Activated CD4-positive, CD25-positive, alpha-beta regulatory T cell treated with anti-CD3 and anti-CD28 coated beads, Interleukin-2, amount 50 U/mL, for 16 hours (primary cell): ENCODE data around the gene DUS4L.

ENCODE experiments used
- DNase-seq: peaks from one replicate; pipeline ENCODE4 v3.0.0-alpha.2; 2020; ENCODE audit warnings: low read depth, low spot score

Gene DUS4L

DNA sequence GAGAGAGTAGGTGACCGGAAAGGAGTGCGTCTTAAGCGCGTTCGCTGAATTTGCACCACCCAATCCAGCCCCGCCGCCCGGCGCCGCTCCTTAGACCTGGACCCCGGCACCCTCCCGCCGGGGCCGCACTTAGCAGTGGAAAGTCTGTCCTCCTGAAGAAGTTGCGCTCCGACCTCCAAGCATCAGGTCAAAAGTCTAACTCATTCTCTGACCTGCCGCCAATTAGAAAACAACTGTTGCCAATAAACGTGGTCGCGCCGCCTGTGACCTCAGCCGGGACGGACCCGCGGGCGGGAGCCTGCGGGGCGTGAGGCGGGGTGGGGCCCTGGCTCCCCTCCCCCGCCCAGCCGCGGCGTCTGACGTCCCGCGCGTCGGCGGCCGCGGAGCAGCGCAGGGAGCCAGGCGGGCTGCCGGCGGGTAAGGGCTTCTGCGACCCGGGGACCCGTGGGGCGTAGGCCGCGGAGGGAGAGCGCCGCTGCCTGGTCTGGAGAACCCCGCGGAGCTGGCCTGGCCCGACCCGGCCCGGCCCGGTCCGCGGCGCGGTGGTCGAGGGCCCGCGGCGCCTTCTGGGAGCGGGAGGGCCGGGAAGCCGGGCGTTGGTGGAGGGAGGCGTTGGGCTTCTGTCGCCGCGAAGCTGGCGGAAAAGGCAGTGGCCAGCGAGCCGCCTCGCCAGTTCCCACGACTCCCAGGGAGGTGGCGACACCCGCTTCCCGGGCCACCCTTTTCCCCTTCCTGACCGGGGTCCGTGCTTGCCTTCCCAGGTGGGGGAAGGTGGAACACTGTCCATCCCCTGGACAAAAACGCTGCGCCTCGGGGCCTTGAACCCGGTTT, 16.3 kb downstream of the DUS4L start, which contains the start of gene BCAP29:
TSS of gene BCAP29 (plus strand) at position 362 of the 831 bp plus-strand sequence. CDS start 527 bp downstream, outside the sequence.
- DNase-seq = peak; percentile 26

DNA sequence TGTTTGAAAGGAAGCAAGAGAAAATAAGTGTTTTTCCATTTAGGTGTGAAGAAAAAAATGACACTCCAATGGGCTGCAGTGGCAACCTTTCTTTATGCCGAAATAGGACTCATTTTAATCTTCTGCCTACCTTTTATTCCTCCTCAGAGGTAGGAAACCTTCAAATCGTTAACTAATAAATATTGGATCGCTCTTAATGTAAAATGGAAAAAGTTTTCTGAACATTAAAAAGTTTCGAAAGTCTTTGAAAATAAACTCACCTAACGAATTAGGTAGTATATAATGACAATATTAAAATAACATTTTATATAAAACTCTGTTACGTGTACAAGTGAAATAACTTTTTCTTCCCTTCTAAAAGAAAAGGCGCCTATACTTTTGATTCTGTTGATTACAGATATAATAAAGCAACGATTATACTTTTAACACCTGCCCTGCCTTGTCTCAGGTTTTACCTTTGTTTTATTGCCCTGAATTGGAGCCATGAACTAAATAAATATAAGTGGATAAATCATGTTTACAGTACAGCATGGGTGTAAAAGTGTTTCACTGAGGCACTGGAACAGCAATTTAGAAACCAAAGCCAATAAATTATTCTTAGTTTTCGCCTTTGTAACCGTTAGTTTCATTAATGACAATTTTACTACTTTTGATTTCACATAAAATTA, 17.1 kb downstream of the DUS4L start:
- DNase-seq = no peak

DNA sequence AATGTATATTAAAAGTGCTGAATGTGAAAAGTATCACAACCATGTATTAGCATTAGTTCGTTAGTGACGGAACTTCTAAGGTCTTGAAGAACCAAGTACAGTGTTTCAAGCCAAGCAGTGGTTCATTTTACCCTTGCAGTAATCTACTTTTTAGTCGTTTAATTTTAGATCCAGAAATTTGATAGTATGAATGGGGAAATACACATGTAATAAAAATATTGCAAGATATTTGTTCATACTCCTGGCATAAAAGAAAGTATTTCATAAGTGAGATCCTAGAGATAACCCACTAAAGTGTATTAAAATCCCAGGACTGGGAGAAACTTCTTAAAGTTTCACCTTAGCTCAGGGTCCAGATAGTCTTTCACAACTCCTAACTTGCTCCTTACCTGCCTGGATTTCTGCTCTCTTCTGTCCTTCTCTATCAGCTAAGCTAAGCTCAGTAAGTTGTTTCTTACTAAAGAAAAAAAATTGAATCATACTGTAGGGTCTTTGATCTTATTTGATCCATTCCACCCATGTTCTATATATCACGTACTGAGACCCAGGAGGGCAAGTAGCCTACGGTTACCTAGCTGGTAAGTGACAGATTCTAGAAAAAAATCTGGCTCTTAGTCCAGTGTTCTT, 17.7 kb downstream of the DUS4L start:
- DNase-seq = no peak

DNA sequence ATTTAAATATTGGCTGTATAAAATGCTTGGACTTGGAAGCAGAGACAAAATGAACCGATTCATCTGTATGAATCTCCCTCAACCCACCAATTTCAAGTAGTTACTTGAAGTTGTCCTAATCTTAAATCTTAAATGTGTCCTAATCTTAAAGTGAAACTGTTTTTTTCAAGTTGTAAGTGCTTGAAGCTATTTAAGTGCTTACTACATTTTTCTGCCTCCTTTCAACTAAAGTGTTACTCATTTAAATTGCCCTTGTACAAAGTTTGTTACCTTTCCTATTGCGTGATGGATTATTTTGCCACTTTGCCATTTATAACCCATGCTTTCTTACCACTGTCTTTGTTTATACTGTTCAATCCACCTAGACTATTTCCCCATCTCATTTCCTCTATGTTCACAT, 19.1 kb downstream of the DUS4L start:
- DNase-seq = no peak

DNA sequence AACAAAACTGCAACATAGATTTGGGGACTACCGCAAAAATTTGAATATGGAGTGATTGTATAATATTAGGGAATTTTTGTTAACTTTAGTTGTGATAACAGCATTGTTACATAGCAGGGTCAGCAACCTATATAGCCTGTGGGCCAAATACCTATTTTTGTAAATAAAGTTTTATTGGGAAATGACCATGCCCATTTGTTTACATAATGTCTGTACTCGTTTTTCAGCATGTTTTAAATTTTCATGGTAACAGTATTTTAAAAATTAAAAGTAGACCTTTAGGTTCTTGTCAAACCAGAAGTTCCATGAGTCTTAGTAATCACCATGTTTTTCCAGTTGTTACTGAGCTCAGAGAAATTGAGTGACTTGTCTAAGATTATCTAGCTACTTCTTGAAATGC, 20.9 kb downstream of the DUS4L start:
- DNase-seq = no peak

DNA sequence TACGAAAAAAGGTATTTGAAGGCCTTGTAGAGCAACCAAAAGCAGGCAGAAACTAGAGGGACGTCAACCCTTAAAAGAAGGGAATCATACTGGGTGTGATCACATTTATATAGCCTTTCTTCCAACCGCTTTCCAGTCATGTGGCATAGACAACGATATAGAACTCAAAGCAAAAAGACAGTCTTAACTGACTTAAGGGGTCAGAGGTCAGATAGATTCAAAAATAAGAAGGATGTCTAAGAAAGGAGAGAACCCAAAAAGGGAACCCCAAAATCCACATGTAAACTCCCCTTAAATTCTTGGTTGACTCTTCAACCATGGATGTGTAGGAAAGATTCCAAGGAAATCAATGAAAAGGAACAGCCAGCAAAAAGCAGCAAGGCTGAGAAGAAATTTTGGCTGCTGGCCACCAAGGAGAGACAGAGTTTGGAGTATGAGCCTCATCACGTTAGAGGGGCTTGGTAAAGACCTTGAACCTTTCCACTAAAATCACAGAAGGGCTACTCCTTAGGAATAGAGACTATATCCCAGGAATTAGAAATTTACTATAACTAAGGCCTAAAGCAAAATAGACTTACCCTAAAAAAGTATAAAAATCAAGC, 24.9 kb downstream of the DUS4L start:
- no peak for DNase-seq

DNA sequence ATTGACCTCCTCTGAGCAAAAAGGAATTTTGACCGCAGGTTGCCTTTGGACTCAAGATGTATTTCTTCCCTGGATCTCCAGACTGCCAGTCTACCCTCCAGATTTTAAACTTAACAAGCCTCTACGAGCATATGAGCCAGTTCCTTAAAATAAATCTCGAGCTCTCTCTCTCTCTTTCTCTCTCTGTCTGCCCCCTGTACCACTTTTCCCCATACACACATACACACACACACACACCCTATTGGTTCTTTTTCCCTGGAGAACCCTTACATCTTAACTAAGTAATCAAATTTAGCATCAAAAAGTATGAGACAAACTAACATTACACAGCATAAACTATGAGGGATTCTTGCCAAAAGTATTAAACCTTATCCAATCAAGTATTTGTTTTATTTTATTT, 27.6 kb downstream of the DUS4L start:
- DNase-seq = no peak

DNA sequence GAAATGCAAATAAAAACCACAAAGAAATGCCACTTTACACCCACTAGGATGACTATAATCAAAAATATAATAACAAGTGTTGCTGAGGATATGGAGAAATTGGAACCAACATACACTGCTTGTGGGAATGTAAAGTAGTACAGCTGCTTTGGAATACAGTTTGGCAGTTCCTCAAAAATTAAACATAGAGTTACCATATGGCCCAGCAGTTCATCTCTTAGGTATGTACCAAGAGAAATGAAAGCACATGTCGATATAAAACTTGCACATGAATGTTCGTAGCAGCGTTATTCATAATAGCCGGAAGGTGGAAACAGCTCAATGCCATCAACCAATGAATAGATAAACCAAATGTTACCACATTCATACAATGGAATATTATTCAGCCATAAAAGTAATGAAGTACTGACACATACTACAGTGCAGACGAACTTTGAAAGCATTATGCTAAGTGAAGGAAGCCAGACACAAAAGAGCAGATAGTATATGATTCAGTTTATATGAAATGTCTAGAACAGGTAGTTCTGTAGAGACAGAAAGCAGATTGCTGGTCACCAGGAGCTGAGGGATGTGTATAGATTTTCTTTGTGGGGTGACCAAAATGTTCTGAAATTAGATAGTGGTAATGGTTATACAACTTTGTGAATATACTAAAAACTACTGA, 28.7 kb downstream of the DUS4L start:
- no peak for DNase-seq

DNA sequence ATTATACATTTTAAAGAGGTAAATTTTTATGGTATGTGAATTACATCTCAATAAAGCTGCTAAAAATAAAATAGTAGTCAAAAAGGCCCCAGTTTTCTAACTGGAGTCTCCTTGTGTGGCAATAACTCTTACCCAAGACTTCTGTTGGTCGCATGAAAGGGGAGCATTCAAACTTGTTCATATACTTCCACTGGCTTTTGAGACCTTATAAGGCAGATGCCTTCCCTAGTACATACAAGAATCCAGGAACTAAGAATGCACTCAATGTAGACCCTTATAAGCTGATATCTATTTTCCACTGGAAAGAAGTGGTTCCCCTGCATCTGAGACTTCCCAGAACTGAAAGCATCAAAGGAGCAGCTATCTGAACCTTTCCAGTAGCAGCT, 29.2 kb downstream of the DUS4L start:
- no peak for DNase-seq

DNA sequence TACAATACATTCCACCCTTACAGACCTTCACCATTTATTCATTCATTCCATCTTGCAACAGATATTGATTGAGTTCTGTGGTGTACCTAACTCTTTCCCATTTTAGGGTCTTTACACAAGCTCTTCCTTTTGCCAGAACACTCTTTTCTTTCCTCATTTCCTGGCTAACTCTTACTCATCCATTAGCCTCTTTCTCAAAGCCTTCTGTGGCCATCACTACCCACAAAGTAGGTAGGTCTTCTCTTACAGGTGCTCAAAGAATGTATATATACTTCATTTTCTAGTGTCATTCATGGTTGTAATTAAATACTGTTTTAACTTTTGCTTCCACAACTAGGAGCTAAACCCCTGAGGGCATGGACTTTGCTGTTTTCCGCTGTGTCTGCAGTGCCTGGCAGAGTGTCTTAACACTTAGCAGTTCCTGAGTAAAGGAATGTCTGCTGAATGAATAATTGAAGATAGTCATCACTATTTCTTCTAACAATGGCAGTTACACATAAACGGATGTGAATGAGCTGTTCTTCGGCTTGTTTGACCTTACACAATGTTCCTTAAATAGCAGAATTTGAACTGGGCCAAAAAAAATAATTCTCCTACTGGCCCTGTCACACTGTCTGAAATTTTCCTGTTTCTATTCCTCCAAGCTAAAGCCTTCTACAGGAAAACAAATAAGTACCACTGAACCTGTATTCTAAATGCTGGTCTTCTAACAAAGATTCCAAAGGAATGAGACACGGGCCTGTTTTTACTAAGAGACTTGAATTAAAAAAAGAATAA, 31.4 kb downstream of the DUS4L start:
- no peak for DNase-seq

DNA sequence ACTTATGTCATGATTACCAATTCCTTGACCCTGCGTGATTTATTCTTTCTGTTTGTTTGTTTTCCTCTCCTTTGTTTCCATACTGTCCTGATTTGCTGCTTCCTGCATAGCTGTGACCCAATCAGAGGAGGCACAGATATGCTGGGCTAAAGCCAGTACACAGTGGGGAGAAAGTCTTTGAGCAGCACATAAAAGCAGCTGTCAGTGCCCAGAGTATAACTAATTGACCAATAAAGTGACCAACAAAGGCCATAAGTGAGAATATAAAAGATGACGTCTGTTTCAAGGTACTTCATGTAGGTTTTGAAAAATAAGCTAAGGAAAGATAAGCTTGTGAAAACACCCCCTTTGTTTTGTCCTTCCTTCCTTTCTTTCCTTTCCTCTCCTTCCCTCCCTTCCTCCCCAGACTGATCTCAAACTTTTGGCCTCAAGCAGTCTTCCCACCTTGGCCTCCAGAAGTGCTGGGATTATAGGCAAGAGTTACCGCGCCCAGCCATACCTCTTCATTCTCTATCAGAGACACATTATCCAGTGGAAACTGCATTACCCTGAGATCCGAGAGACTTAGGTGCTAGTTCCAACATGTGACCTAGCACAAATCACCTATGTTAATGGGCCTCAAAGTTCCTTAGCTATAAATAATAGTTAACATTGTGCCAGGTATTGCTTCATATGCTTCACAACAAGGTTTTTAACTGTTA, 33.3 kb downstream of the DUS4L start:
- no peak for DNase-seq

DNA sequence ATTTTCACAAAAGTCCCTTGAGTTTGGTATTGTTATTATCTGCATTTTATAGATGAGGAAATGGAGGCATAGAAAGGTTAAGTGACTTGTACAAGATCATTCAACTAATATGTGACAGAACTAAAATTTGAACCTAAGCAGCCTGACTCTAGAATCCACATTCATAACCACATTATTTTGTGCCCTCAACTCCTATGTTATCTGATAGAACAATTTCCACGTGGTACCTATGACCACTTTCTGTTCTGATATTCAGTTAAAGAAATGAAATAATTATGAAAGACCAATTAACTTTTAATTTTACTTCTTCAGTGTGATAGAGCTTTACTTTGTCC, 33.8 kb downstream of the DUS4L start:
- no peak for DNase-seq

DNA sequence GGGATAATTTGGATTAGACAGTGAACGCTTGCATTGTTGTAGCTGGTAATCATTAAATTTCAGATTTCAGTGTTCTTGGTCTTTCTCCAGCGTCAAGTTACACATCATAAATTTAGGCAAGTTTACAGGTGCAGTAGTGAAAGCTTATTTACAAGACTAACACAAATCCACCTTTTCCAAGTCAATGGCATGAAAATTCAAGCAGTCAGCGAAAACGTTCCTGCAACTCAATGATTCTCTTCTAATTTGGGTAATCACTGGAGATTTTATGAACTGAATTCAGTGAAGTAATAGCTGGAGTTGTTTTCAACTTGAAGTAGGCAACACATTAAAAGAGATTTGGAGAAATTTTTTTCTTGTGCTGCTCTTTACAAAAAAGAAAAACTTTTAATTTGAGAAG, 34.2 kb downstream of the DUS4L start:
- no peak for DNase-seq

DNA sequence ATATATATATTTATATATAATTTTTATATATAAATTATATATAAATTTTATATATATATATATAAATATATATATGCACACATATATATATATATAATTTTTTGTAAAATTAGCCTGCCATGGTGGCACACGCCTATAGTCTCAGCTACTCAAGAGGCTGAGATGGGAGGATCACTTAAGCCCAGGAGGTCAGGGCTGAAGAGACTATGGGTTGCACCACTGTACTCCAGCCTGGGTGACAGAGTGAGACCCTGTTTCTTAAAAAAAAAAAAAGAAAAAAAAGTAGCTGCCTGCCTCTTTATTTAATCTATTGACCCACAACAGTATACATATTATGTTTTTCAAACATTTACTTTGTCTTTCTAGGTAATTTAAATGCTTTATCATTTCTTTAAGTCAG, 35.5 kb downstream of the DUS4L start:
- DNase-seq = no peak

DNA sequence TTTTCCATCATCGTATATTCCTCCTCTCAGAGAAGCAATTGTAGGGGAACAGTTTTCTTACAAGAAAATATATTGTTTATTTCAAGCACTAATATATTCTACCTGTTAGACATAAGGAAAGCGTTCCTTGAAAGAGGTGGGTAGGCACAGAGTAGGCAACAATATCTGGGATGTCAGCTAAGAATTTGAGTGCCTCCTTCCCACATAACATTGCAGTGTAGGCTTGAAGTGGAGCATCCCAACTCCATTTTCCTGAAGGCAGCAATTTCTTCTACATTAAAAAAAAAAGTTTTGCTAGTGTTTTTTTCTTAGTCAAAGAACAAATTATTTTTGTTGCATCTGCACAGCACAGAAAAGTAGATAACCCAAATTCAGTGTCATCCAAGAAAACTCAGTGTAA, 37.0 kb downstream of the DUS4L start:
- no peak for DNase-seq

DNA sequence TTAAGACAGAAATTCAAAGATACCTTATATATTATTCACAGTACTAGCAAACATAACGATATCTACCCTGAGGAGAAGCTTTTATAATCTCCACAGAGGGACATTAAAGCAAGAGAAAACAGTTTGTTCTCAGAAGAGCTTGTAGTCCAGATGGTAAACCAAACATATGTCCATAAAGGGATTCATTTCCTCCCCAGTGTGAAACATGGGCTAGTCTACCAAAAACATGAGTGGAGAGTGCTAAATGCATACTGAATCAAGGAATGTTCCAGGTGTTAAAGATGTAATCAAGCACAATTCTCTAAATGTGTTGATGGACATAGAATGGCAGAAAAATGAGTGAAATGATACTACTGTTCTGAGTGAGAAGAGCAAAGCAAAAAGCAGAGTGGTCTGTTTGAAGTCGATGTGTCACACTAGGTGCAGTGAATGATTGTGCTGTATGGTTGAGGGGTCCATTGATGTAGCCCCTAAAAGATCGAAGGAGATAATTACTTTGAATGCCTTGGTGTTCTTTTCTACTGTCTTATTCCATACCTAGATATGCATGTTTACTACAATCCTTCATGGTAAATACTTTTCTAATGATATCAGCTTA, 41.5 kb downstream of the DUS4L start:
- DNase-seq = no peak

DNA sequence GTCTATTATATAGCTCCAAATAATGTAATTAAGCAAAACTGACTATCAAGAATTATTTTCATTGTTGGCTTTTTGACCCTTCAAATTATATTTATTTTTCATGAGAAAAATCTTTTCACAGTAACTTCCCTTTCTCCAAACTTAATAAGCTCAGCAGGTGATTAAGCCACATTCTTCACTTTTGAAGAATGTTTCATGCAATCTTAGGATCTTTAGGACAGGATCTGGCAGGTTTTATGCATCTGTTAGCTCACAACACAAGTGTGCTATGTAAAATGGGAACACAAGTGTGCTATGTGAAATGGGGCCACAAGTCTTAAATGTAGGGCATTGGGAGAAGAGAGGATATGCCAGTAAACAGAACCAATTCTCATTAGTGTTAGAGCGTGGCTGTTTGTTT, 42.5 kb downstream of the DUS4L start:
- DNase-seq = no peak

DNA sequence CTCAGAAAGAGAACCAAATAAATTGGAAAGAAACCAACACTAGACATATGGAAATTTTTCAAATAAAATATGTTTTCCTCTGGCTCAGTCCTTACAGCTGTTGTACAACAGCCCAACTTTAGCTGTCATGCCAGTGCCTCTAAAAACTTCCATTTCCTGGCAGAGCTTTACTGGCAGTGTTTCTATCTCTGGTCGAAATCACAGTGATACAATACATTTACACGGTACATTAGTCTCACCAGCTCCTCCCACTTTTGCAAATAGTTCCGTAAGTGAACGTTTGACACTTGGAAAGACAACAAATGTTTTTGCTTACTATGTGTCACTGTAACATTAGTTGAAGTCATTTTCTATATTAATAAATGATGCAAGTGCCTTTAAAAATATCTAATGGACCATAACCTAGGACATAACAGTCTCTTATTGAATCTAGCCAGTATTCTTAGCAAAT, 46.1 kb downstream of the DUS4L start:
- no peak for DNase-seq

DNA sequence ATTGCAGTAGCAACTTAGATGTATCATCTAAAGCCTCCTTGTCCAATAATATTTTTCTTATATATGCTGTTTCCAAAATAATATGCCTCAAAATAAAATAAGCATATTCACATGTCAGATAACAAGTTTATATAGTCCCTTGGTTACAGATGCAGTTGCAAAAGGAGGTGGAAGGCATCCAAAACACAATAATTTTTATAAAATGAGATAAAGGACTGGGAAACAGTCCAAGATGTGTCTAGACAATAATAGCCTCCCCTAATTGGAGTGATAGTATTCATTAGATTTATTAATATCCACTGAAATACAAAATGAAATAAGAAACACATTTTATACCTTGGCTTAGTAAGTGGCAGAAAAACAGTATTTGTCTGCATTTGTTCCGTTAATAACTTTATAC, 46.6 kb downstream of the DUS4L start:
- DNase-seq = no peak

DNA sequence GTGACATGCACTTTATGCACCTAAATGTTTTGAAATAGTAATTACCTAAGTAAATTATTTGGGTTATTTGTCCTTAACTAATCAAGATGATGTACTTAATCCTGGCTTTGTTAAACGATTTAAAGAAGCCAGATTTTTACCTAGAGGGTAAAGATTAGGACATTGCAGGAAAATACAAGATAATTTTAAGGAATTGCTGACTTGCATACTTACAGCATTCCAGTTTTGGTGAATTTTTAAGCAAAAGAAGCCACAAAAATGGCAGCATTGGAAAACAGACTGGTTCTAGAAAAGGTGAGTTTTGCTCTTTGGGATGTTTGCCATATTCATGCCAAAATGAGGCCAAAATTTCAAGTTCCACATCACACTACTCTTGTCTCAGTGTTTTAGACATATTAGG, 49.7 kb downstream of the DUS4L start:
- no peak for DNase-seq
